H1 (cell line): Measurements from ENCODE around the gene PPM1G. TPM values are rescaled to one million over a fixed set of nuclear protein-coding genes. Genes with fewer than 3 reads are reported as not detected.

Experiments used
- CBX5 ChIP-seq: fragments of 300-800, 300-1000 bp; sonication (generic); IDR thresholded peaks from 2 replicates; pipeline ENCODE4 v1.7.1; 2016; ENCODE audit warnings: antibody characterized with exemption, low read length, low read depth
- polyA plus RNA-seq, 7 experiments: library from polyadenylated mRNA; depleted of rRNA in 3 of 7; stranded (reverse) in 5 of 7; unstranded in 2 of 7; fragments of >200 nt in 5 of 7; fragments of 200-250 nt in 2 of 7; gene quantifications; 1 replicate in 5 of 7; 2 replicates in 1 of 7; 4 replicates in 1 of 7; pipeline versions ENCODE4 v1.2.1 to v1.2.3, GENCODE V29; 2011 to 2013; ENCODE audit warnings: missing spikeins in 2 of 7, mixed read lengths in 2 of 7
- total RNA-seq: library from RNA; stranded (reverse); fragmentation: NEBNext Ultra II Directional; extraction: Animal tissue kit (Norgen Biotek cat#: 25700); gene quantifications from 2 replicates; pipeline ENCODE4 v1.2.1, GENCODE V29; 2021

Gene PPM1G
- total and polyA plus RNA-seq, 2 of the 8 experiments (the other 6 are each of a cell fraction or from before 2014, with no cell fraction given), result 73.3 to 203 TPM

DNA sequence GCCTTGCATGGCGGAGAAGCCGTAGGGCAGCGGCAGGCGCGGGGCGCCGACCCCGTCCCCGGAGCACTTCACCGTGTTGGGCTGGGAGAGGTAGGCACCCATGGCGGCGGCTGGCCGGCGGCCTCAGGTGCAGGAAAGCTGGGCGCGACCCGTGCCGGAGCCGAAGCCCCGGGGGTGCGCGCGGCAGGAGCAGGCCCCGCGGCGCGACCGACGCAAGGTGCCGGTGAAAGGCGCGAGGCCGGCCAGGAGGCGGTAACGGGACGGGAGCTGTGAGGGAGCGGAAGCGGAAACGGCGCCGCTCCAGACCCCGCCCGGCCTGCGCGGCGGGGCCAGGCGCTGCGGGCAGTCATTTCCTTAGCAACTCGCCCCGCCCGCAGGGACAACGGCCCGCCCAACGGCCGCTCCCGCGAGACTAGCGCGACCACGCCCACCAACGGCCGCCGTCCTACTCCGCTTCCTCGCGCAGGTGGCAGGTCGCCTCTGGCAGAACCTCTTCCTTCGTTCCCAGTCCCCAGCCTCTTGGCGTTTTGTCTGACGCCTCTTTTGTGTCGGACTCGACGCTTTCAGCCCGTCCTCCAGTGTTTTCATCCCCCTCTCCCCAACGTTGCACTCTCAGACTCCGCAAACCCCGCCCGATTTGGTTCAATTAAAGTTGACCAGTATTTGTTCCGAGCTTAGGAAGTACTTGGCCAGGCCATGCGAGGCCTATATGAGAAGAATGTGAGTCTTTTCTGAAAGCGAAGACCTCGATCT, at the start of gene PPM1G (continued):
- TF ChIP-seq CBX5, result no peak
